Activated CD8-positive, alpha-beta T cell treated with anti-CD3 and anti-CD28 coated beads for 36 hours (primary cell): ENCODE data around the gene PITPNB. TPM values are rescaled to one million over a fixed set of nuclear protein-coding genes. Genes with fewer than 3 reads are reported as not detected.

Experiments
- ATAC-seq: fragments of 200-7000 bp; cut with Tn5 transposase; one replicate; pipeline ENCODE4 v1.10.0; 2021; ENCODE audit warnings: mild to moderate bottlenecking, moderate library complexity
- CTCF ChIA-PET: fragments of 350-600 bp; sonication (Branson Sonifier 250); formaldehyde crosslinking; loops from one replicate; lab custom pipeline; 2021; ENCODE audit warnings: antibody characterized with exemption; lab: Charles Lee
- POLR2A ChIA-PET: fragments of 350-600 bp; sonication (Branson Sonifier 250); formaldehyde crosslinking; loops from one replicate; lab custom pipeline; 2021; ENCODE audit warnings: antibody characterized with exemption; lab: Charles Lee
- DNase-seq: peaks from one replicate; pipeline ENCODE4 v3.0.0-alpha.2; 2020
- H3K27ac Mint-ChIP-seq: one replicate; pipeline ENCODE4 v1.8.0; 2021; ENCODE audit warnings: mild to moderate bottlenecking, mixed read lengths
- H3K27me3 Mint-ChIP-seq: one replicate; pipeline ENCODE4 v1.8.0; 2021; ENCODE audit warnings: mixed read lengths
- H3K36me3 Mint-ChIP-seq: one replicate; pipeline ENCODE4 v1.8.0; 2021; ENCODE audit warnings: low read depth, mixed read lengths
- H3K4me1 Mint-ChIP-seq: one replicate; pipeline ENCODE4 v1.8.0; 2021; ENCODE audit warnings: low read depth, mixed read lengths
- H3K4me3 Mint-ChIP-seq: one replicate; pipeline ENCODE4 v1.8.0; 2021; ENCODE audit warnings: mild to moderate bottlenecking, moderate library complexity, mixed read lengths
- H3K9me3 Mint-ChIP-seq: one replicate; pipeline ENCODE4 v1.8.0; 2021; ENCODE audit warnings: mixed read lengths
- CTCF ChIP-seq: fragments of 200-600 bp; IDR thresholded peaks from one replicate; pipeline ENCODE4 v1.8.0; 2022; ENCODE audit warnings: antibody characterized with exemption, mild to moderate bottlenecking
- intact Hi-C: fragments of 100-400 bp; cut with micrococcal nuclease; formaldehyde crosslinking; loops from one replicate; pipeline ENCODE4 v1.10.0; 2022
- total RNA-seq, 2 experiments: library from RNA; stranded (reverse); gene quantifications; one replicate each; pipeline ENCODE4 v1.2.3, GENCODE V29; 2021

PITPNB gene
- total RNA-seq, 2 experiments from 2014 or later, result 87.7 to 89.1 TPM

DNA sequence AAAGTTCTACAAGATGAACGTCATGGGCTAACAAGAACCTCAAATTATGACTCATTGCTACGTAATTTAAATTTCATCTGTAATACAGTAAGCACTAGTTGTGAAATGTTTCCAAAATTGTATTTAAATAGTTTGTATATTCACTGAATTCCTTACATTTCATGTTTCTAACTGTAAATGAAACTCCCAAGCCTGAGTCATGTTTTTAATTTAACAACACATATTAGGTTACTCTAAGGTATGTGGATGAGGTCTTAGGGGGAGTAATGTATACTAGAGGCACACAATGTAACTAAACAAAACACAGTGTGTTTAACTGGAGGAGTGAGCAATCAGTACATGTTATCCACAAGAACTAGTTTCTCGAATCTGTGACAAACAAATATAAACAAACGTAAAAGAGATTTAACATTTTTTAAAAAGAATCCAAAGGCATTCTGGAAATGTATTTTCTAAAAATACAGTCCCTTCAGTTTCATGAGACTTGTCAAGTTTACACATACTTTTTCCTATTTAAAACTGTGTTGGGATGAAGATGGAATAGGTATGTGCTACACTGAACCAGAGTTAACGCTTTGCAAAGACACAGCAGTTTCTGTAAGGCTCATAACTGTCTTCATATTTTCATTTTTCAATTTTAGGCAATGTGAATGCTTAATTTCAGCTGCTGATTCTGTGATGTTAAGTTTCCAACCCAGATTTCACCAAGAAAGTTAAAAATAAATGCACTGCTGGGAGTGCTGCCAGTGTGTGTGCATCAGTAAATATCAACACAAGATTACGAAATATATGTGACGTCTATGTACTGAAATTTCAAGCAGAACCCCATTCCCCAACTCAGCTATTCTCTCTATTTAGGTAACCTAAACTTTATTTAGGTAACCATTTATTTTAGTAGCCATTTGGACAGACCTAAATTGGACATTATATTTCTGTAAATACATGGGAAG is 52.6 kb downstream of the PITPNB start:
- no peak for DNase-seq
- Mint-ChIP-seq H3K27me3 (no peaks in the 10 kb centered on the region), H3K36me3 (peaks cover 57% of the 10 kb centered on the region), H3K9me3 (no peaks in the 10 kb centered on the region), H3K4me3 (no peak overlapping the region), H3K4me1 (peaks cover 52% of the 10 kb centered on the region), H3K27ac (peak overlapping the region; percentile 86)
- ChIA-PET POLR2A (no interaction called here), CTCF (interaction anchor here (1.1 to 1.4 kb wide), 3 partner anchors 14 to 20 kb away, joined by 3 to 8 read pairs (median 3); no protein-coding TSS in a partner anchor)
- no peak for ATAC-seq
- TF ChIP-seq CTCF, result no peak
- intact Hi-C loops, result no loop called here

DNA sequence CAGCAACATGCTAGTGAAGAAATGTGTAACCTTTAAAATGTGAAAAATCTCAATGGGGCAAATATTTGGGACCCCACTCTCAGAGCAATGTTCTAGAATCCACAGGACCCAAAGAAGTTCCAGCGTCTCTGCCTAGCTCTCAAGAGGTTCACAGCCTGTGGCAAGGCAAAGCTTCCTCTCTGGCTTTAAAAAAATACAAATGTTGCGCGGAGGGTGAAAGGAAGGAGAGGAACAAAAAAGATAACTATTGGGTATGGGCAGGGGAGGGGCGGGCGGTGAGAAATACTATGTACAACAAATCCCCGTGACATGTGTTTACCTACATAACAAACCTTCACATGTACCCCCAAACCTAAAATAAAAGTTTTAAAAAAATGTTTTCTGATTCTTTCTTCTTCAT is 53.6 kb downstream of the PITPNB start:
- Mint-ChIP-seq H3K27ac (peak overlapping the region; percentile 36), H3K36me3 (peaks cover 52% of the 10 kb centered on the region), H3K27me3 (no peaks in the 10 kb centered on the region), H3K4me1 (peaks cover 49% of the 10 kb centered on the region), H3K9me3 (no peaks in the 10 kb centered on the region), H3K4me3 (no peak overlapping the region)
- no peak for TF ChIP-seq CTCF
- ChIA-PET POLR2A (no interaction called here), CTCF (interaction anchor here (1.3 kb wide), 1 partner anchor 15 kb away, joined by 3 read pairs; no protein-coding TSS in a partner anchor)
- no peak for DNase-seq
- intact Hi-C loops, result no loop called here
- ATAC-seq, result no peak

- Mint-ChIP-seq H3K27me3 (no peaks in the 10 kb centered on the region), H3K4me1 (peaks cover 35% of the 10 kb centered on the region), H3K36me3 (peaks cover 57% of the 10 kb centered on the region), H3K27ac (no peak overlapping the region), H3K9me3 (no peaks in the 10 kb centered on the region), H3K4me3 (no peak overlapping the region)
- ChIA-PET POLR2A (interaction anchor here (0.6 kb wide), 1 partner anchor 1300 kb away, joined by 3 read pairs; no protein-coding TSS in a partner anchor), CTCF (interaction anchor here (1.0 to 1.4 kb wide), 3 partner anchors 18 to 23 kb away, joined by 3 to 4 read pairs (median 3); no protein-coding TSS in a partner anchor)
- no peak for ATAC-seq
- no peak for TF ChIP-seq CTCF
- intact Hi-C loops, result no loop called here
- no peak for DNase-seq
These were observed 55.5 kb downstream of the PITPNB start for GRCh38 chr22:27863556-27863955.

GRCh38 chr22:27863001-27863400 is 56.1 kb downstream of the PITPNB start:
- peaks cover 60% of the 10 kb centered on the region for H3K36me3 Mint-ChIP-seq
- CTCF ChIA-PET, result interaction anchor here (1.0 to 1.4 kb wide), 4 partner anchors 17 to 24 kb away, joined by 3 to 4 read pairs (median 4); no protein-coding TSS in a partner anchor
- POLR2A ChIA-PET, result no interaction called here
- no peak overlapping the region for H3K4me3 Mint-ChIP-seq
- H3K4me1 Mint-ChIP-seq, result peaks cover 30% of the 10 kb centered on the region
- no peaks in the 10 kb centered on the region for H3K9me3 Mint-ChIP-seq
- ATAC-seq, result no peak
- no peak for DNase-seq
- no peak overlapping the region for H3K27ac Mint-ChIP-seq
- H3K27me3 Mint-ChIP-seq, result no peaks in the 10 kb centered on the region
- intact Hi-C loops, result no loop called here
- no peak for TF ChIP-seq CTCF

DNA sequence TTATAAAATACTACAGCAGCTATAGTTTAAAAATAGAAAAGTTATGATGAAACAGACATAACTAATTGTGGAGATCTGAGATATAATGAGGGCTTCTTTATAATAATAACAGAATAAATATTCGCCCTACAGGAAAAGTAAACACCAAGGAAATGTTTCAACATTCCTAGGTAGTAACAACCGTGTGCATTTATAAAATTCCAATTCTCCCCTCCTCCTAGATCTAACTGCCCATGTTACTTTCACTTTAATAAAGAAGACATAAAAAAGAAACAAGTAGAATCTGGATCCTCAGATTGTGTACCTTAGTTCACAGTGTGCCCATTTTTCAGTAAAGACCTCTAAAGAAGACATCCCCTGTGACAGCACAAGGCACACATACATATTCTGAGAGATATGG is 59.7 kb downstream of the PITPNB start:
- peaks cover 4% of the 10 kb centered on the region for H3K4me1 Mint-ChIP-seq
- no peak for TF ChIP-seq CTCF
- DNase-seq (no peak), ATAC-seq (no peak)
- no peaks in the 10 kb centered on the region for H3K9me3 Mint-ChIP-seq
- intact Hi-C loops, result no loop called here
- no peaks in the 10 kb centered on the region for H3K27me3 Mint-ChIP-seq
- ChIA-PET POLR2A (no interaction called here), CTCF (no interaction called here)
- no peak overlapping the region for H3K4me3 Mint-ChIP-seq
- peaks cover 58% of the 10 kb centered on the region for H3K36me3 Mint-ChIP-seq
- H3K27ac Mint-ChIP-seq, result no peak overlapping the region
